ENCODE measurements around the gene CFAP92.

DNA sequence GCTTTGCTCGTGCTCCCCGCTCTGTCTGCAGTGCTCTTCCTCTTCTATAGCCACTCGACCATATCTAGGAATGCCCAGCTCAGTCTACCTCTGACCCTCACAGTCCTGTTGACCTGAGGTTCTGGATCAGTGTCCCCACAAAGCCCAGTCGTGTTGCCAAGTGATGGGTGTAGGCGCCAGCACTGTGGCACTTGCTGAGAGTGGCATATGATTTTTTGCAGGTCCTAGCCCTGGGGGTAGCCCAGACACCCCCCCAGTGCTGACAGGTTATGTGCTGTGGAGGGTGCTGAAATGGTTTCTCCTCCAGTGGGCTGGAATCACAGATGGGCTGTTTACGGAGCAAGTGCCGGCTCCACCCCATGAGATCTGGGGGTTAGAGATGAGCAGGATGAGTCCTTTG lies 82.0 kb downstream of the CFAP92 start:
- TF ChIP-seq, protein P1, sequence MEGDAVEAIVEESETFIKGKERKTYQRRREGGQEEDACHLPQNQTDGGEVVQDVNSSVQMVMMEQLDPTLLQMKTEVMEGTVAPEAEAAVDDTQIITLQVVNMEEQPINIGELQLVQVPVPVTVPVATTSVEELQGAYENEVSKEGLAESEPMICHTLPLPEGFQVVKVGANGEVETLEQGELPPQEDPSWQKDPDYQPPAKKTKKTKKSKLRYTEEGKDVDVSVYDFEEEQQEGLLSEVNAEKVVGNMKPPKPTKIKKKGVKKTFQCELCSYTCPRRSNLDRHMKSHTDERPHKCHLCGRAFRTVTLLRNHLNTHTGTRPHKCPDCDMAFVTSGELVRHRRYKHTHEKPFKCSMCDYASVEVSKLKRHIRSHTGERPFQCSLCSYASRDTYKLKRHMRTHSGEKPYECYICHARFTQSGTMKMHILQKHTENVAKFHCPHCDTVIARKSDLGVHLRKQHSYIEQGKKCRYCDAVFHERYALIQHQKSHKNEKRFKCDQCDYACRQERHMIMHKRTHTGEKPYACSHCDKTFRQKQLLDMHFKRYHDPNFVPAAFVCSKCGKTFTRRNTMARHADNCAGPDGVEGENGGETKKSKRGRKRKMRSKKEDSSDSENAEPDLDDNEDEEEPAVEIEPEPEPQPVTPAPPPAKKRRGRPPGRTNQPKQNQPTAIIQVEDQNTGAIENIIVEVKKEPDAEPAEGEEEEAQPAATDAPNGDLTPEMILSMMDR (IDR thresholded peaks at IDR 0.05) = no peak
- TF ChIP-seq SIN3A (IDR thresholded peaks at IDR 0.05; ENCODE audit: borderline replicate concordance, insufficient read depth, low read depth, low read length) (no peak), POLR2AphosphoS5 (IDR thresholded peaks at IDR 0.05; ENCODE audit: low read depth, low read length) (no peak)
- TF ChIP-seq, protein P2, sequence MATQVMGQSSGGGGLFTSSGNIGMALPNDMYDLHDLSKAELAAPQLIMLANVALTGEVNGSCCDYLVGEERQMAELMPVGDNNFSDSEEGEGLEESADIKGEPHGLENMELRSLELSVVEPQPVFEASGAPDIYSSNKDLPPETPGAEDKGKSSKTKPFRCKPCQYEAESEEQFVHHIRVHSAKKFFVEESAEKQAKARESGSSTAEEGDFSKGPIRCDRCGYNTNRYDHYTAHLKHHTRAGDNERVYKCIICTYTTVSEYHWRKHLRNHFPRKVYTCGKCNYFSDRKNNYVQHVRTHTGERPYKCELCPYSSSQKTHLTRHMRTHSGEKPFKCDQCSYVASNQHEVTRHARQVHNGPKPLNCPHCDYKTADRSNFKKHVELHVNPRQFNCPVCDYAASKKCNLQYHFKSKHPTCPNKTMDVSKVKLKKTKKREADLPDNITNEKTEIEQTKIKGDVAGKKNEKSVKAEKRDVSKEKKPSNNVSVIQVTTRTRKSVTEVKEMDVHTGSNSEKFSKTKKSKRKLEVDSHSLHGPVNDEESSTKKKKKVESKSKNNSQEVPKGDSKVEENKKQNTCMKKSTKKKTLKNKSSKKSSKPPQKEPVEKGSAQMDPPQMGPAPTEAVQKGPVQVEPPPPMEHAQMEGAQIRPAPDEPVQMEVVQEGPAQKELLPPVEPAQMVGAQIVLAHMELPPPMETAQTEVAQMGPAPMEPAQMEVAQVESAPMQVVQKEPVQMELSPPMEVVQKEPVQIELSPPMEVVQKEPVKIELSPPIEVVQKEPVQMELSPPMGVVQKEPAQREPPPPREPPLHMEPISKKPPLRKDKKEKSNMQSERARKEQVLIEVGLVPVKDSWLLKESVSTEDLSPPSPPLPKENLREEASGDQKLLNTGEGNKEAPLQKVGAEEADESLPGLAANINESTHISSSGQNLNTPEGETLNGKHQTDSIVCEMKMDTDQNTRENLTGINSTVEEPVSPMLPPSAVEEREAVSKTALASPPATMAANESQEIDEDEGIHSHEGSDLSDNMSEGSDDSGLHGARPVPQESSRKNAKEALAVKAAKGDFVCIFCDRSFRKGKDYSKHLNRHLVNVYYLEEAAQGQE (IDR thresholded peaks at IDR 0.05; ENCODE audit: insufficient read depth in 1 of 2, low read depth in 2 of 2, low read length in 1 of 2) = no peak

Data from Panc1 (cell line).